A549 (cell line): ENCODE measurements around the gene CCL2. TPM values are rescaled to one million over a fixed set of nuclear protein-coding genes. Genes with fewer than 3 reads are reported as not detected.

ENCODE experiments used
- ATAC-seq, 2 experiments: fragments of 200-7000 bp in 1 of 2; fragments of >200 bp in 1 of 2; cut with Nextera tagmentation in 1 of 2; cut with Tn5 transposase in 1 of 2; 3 replicates each; pipeline versions ENCODE4 v1.8.0 to v1.9.1; 2018 to 2020; ENCODE audit warnings: mild to moderate bottlenecking in 1 of 2, moderate library complexity in 1 of 2
- CTCF ChIA-PET: fragments of 300-600 bp; sonication (Branson Sonifier 250); formaldehyde crosslinking; extraction: SDS; loops from one replicate; lab custom pipeline; 2021; ENCODE audit warnings: antibody characterized with exemption, inconsistent platforms; lab: Yijun Ruan, JAX
- POLR2A ChIA-PET: fragments of 350-600 bp; formaldehyde crosslinking; extraction: SDS; loops from one replicate; lab custom pipeline; 2021; ENCODE audit warnings: antibody characterized with exemption, inconsistent platforms; lab: Yijun Ruan, JAX
- DNase-seq, 2 experiments: peaks; one replicate each; pipeline versions ENCODE4 v3.0.0 to v3.0.0-alpha.2; 2011 to 2016; ENCODE audit warnings: low read depth in 1 of 2, low spot score in 1 of 2
- FAIRE-seq: peaks from 2 replicates; lab custom pipeline; 2011; peaks lifted over from hg19 to GRCh38; lab: Jason Lieb, UNC
- H3K27ac ChIP-seq, 2 experiments: fragments of >200 bp; sonication (Bioruptor Twin); formaldehyde crosslinking; 3 replicates each; pipeline ENCODE4 v1.5.1; 2016 to 2017
- H3K4me1 ChIP-seq: fragments of >200 bp; sonication (Bioruptor Twin); formaldehyde crosslinking; 3 replicates; pipeline ENCODE4 v1.6.1; 2016
- H3K4me2 ChIP-seq: fragments of >200 bp; sonication (Bioruptor Twin); formaldehyde crosslinking; 3 replicates; pipeline ENCODE4 v1.6.1; 2016
- H3K4me3 ChIP-seq: fragments of >200 bp; sonication (Bioruptor Twin); formaldehyde crosslinking; 3 replicates; pipeline ENCODE4 v1.5.1; 2016
- H3K9me3 ChIP-seq: fragments of >200 bp; sonication (Bioruptor Twin); formaldehyde crosslinking; 3 replicates; pipeline ENCODE4 v1.6.1; 2016
- CBX8 ChIP-seq: fragments of 200-600 bp; sonication (generic); IDR thresholded peaks from 2 replicates; pipeline ENCODE4 v1.6.1; 2016
- CHD2 ChIP-seq: fragments of 150-350 bp; IDR thresholded peaks from 2 replicates; pipeline ENCODE4 v1.6.1; 2014; ENCODE audit warnings: low read length; ENCODE audit not compliant: partially characterized antibody
- EHF ChIP-seq: fragments of 250-450 bp; sonication (Bioruptor Pico); IDR thresholded peaks from 2 replicates; pipeline ENCODE4 v1.5.0; 2020; ENCODE audit warnings: mild to moderate bottlenecking
- EHMT2 ChIP-seq: fragments of 200-600 bp; sonication (generic); IDR thresholded peaks from 2 replicates; pipeline ENCODE4 v1.6.1; 2016; ENCODE audit warnings: antibody characterized with exemption, low read depth, mild to moderate bottlenecking, moderate library complexity
- FOXS1 ChIP-seq: fragments of 250-450 bp; sonication (Bioruptor Pico); IDR thresholded peaks from 2 replicates; pipeline ENCODE4 v1.5.0; 2020; ENCODE audit warnings: mild to moderate bottlenecking, moderate library complexity
- GATA3 ChIP-seq: IDR thresholded peaks from 2 replicates; pipeline ENCODE4 v1.6.1; 2012; ENCODE audit warnings: borderline replicate concordance
- HEYL ChIP-seq: fragments of 250-450 bp; sonication (Bioruptor Pico); IDR thresholded peaks from 2 replicates; pipeline ENCODE4 v1.8.0; 2021; ENCODE audit warnings: mild to moderate bottlenecking, moderate library complexity
- HOXA7 ChIP-seq: fragments of 250-450 bp; sonication (Bioruptor Pico); IDR thresholded peaks from 2 replicates; pipeline ENCODE4 v1.5.0; 2020; ENCODE audit warnings: mild to moderate bottlenecking, moderate library complexity
- JUN ChIP-seq, 2 experiments: fragments of >200 bp; sonication (Bioruptor Twin); formaldehyde crosslinking; IDR thresholded peaks; 2 replicates in 1 of 2; 3 replicates in 1 of 2; pipeline ENCODE4 v1.6.1; 2016 to 2017
- JUNB ChIP-seq: fragments of >200 bp; sonication (Bioruptor Twin); formaldehyde crosslinking; IDR thresholded peaks from 2 replicates; pipeline ENCODE4 v1.6.1; 2016
- KDM1A ChIP-seq: fragments of 200-600 bp; sonication (generic); IDR thresholded peaks from 2 replicates; pipeline ENCODE4 v1.6.1; 2016; ENCODE audit warnings: low read depth, mild to moderate bottlenecking
- KDM5A ChIP-seq: fragments of 200-600 bp; sonication (generic); IDR thresholded peaks from 2 replicates; pipeline ENCODE4 v1.6.1; 2016; ENCODE audit warnings: antibody characterized with exemption, mild to moderate bottlenecking
- MAFK ChIP-seq: fragments of 450-650 bp; IDR thresholded peaks from 2 replicates; pipeline ENCODE4 v1.6.1; 2014; ENCODE audit not compliant: partially characterized antibody
- MAZ ChIP-seq: fragments of 150-350 bp; IDR thresholded peaks from 2 replicates; pipeline ENCODE4 v1.6.1; 2014; ENCODE audit warnings: antibody characterized with exemption, low read depth, low read length, borderline replicate concordance
- MYC ChIP-seq: IDR thresholded peaks from 2 replicates; pipeline ENCODE4 v1.6.1; 2012; ENCODE audit warnings: mild to moderate bottlenecking, inconsistent platforms, low read length, improper control_type of control experiment, borderline replicate concordance
- NFE2L2 ChIP-seq: fragments of 150-350 bp; conservative IDR thresholded peaks from 2 replicates; pipeline ENCODE4 v1.6.1; 2014; ENCODE audit warnings: low read length
- NPAS2 ChIP-seq: fragments of 250-450 bp; sonication (Bioruptor Pico); IDR thresholded peaks from 2 replicates; pipeline ENCODE4 v1.8.0; 2022; ENCODE audit warnings: mild to moderate bottlenecking, moderate library complexity, borderline replicate concordance
- NR3C1 ChIP-seq: fragments of >200 bp; sonication (Bioruptor Twin); formaldehyde crosslinking; IDR thresholded peaks from 3 replicates; pipeline ENCODE4 v1.6.1; 2017
- PHF8 ChIP-seq: fragments of 200-600 bp; sonication (generic); IDR thresholded peaks from 2 replicates; pipeline ENCODE4 v1.6.1; 2016; ENCODE audit warnings: low read depth, mild to moderate bottlenecking, antibody characterized with exemption, moderate library complexity, borderline replicate concordance
- POLR2A ChIP-seq: IDR thresholded peaks from 2 replicates; pipeline ENCODE4 v1.6.1; 2012; ENCODE audit warnings: mild to moderate bottlenecking, low read length
- RARB ChIP-seq: fragments of 250-450 bp; sonication (Bioruptor Pico); IDR thresholded peaks from 2 replicates; pipeline ENCODE4 v1.8.0; 2021; ENCODE audit warnings: mild to moderate bottlenecking, moderate library complexity
- RCOR1 ChIP-seq: fragments of 150-350 bp; IDR thresholded peaks from 2 replicates; pipeline ENCODE4 v1.6.1; 2014; ENCODE audit warnings: antibody characterized with exemption, low read length, low read depth
- RNF2 ChIP-seq: fragments of 200-600 bp; sonication (generic); IDR thresholded peaks from 2 replicates; pipeline ENCODE4 v1.6.1; 2016; ENCODE audit warnings: low read depth, mild to moderate bottlenecking, antibody characterized with exemption, moderate library complexity, borderline replicate concordance
- SMC3 ChIP-seq: fragments of >200 bp; sonication (Bioruptor Twin); formaldehyde crosslinking; IDR thresholded peaks from 3 replicates; pipeline ENCODE4 v1.6.1; 2018; ENCODE audit warnings: inconsistent platforms
- TP53 ChIP-seq: fragments of 250-450 bp; sonication (Bioruptor Pico); IDR thresholded peaks from 2 replicates; pipeline ENCODE4 v1.5.0; 2021; ENCODE audit warnings: mild to moderate bottlenecking, moderate library complexity
- ZFP36 ChIP-seq: fragments of 450-650 bp; IDR thresholded peaks from 2 replicates; pipeline ENCODE4 v1.6.1; 2014; ENCODE audit warnings: borderline replicate concordance; ENCODE audit not compliant: partially characterized antibody
- ZSCAN20 ChIP-seq: fragments of 250-450 bp; sonication (Bioruptor Pico); IDR thresholded peaks from 2 replicates; pipeline ENCODE4 v1.8.0; 2022; ENCODE audit warnings: mild to moderate bottlenecking, moderate library complexity
- WGBS: methylation state at CpG from one replicate; pipeline ENCODE4 v1.1.6; 2017; ENCODE audit errors: missing lambda C conversion rate; 5-methylcytosine and 5-hydroxymethylcytosine counted together
- polyA plus RNA-seq, 4 experiments: library from polyadenylated mRNA; depleted of rRNA in 3 of 4; stranded (reverse); fragments of >200 nt; fragmentation: RNase III in 1 of 4; extraction: RNeasy Plus Mini Kit Qiagen cat#74134 plus additional on column Dnase treatment in 1 of 4; gene quantifications; 2 replicates in 3 of 4; 3 replicates in 1 of 4; pipeline ENCODE4 v1.2.3, GENCODE V29; 2011 to 2017
- TF ChIP-seq, protein P1 (sequence below): fragments of 150-350 bp; IDR thresholded peaks from 2 replicates; pipeline ENCODE4 v1.6.1; 2014; ENCODE audit warnings: low read depth, mild to moderate bottlenecking, low read length
- TF ChIP-seq, protein P2 (sequence below): fragments of 250-450 bp; sonication (Bioruptor Pico); IDR thresholded peaks from 2 replicates; pipeline ENCODE4 v1.5.0; 2021; ENCODE audit warnings: mild to moderate bottlenecking, moderate library complexity, borderline replicate concordance
- TF ChIP-seq, protein P3 (sequence below): IDR thresholded peaks from 2 replicates; pipeline ENCODE4 v1.6.1; 2012

The CCL2 gene
- polyA plus RNA-seq, 2 of the 4 experiments (the other 2 are of a cell fraction) = 17.6 to 144 TPM

DNA sequence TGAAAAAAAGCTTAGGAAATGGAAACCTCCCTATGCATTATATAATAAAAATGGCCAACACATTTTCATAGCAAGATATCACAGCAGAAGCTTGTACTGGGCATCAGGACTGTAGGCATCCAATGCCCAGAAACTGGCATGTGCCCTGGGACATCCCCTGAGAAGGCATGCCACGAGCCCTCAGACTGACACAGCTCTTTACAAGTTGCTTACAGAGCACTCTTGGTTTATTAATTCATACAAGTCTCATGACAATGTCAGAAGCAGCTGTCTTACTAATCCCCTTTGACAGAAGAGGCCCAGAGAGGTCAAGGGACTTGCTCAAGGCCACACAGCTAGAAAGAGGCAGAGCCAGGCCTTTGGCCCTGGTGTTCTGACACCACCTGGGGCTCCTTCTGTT, 5.6 kb upstream of the CCL2 start:
- Histone ChIP-seq H3K9me3 (no peaks in the 10 kb centered on the region), H3K4me3 (no peak overlapping the region), H3K4me1 (peaks cover 66% of the 10 kb centered on the region), H3K27ac (peak overlapping the region; percentile 55 to 87), H3K4me2 (peak overlapping the region; percentile 59)
- ATAC-seq (no peak), DNase-seq (no peak), FAIRE-seq (no peak)
- ChIA-PET CTCF (interaction anchor here (1.0 to 9.4 kb wide), 6 partner anchors 14 to 112 kb away, joined by 3 to 57 read pairs (median 6); partner anchors contain the start of gene CCL1), POLR2A (no interaction called here)
- WGBS = 57% methylated on average over 1 of the region's 1 CpG
- no peak for TF ChIP-seq HEYL (CRISPR knock-in tag)
- TF ChIP-seq NPAS2 (CRISPR knock-in tag) = no peak
- TF ChIP-seq ZFP36 = peak; percentile 35

DNA sequence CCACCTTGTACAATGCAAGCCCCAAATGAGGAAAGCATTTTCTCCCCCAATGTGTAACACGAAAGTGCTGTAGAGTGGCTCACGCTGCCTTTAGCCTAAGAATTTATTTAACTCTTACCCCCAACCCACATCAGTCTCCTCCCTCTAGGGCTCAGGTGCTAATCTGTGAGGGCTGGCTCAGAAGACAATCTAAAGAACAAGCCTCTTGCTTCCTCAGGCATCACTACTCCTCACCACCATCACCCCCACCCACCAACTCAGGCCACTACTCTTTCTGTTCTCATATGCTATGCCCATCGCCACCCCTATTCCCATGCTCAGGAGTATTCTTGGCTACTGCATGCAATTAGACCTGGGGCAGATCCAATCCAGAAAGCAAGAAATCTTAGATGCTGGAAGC, 3.9 kb upstream of the CCL2 start:
- FAIRE-seq = no peak
- TF ChIP-seq NPAS2 (CRISPR knock-in tag) = no peak
- TF ChIP-seq ZFP36 = no peak
- TF ChIP-seq ZSCAN20 = no peak
- TF ChIP-seq, protein P1, sequence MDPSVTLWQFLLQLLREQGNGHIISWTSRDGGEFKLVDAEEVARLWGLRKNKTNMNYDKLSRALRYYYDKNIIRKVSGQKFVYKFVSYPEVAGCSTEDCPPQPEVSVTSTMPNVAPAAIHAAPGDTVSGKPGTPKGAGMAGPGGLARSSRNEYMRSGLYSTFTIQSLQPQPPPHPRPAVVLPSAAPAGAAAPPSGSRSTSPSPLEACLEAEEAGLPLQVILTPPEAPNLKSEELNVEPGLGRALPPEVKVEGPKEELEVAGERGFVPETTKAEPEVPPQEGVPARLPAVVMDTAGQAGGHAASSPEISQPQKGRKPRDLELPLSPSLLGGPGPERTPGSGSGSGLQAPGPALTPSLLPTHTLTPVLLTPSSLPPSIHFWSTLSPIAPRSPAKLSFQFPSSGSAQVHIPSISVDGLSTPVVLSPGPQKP = no peak
- TF ChIP-seq, protein P2, sequence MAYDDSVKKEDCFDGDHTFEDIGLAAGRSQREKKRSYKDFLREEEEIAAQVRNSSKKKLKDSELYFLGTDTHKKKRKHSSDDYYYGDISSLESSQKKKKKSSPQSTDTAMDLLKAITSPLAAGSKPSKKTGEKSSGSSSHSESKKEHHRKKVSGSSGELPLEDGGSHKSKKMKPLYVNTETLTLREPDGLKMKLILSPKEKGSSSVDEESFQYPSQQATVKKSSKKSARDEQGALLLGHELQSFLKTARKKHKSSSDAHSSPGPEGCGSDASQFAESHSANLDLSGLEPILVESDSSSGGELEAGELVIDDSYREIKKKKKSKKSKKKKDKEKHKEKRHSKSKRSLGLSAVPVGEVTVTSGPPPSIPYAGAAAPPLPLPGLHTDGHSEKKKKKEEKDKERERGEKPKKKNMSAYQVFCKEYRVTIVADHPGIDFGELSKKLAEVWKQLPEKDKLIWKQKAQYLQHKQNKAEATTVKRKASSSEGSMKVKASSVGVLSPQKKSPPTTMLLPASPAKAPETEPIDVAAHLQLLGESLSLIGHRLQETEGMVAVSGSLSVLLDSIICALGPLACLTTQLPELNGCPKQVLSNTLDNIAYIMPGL (CRISPR knock-in tag) = no peak
- no peak for TF ChIP-seq MAFK
- no peak for TF ChIP-seq HOXA7 (CRISPR knock-in tag)
- no peak for TF ChIP-seq GATA3
- no peak for TF ChIP-seq SMC3
- TF ChIP-seq FOXS1 = no peak
- TF ChIP-seq TP53 (CRISPR knock-in tag) = no peak
- TF ChIP-seq POLR2A = no peak
- no peak for TF ChIP-seq EHF (CRISPR knock-in tag)
- TF ChIP-seq, protein P3, sequence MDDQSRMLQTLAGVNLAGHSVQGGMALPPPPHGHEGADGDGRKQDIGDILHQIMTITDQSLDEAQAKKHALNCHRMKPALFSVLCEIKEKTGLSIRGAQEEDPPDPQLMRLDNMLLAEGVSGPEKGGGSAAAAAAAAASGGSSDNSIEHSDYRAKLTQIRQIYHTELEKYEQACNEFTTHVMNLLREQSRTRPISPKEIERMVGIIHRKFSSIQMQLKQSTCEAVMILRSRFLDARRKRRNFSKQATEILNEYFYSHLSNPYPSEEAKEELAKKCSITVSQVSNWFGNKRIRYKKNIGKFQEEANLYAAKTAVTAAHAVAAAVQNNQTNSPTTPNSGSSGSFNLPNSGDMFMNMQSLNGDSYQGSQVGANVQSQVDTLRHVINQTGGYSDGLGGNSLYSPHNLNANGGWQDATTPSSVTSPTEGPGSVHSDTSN = no peak
- TF ChIP-seq CBX8 = no peak
- TF ChIP-seq MAZ = no peak
- no peak for TF ChIP-seq NR3C1
- no peak for TF ChIP-seq NFE2L2
- no peak for TF ChIP-seq RARB (CRISPR knock-in tag)
- TF ChIP-seq JUNB = no peak
- peak overlapping the region; percentile 84 for H3K4me2 ChIP-seq
- H3K4me3 ChIP-seq = no peak overlapping the region
- peak overlapping the region; percentile 71 to 87 for H3K27ac ChIP-seq
- no peak for DNase-seq
- 91% methylated on average over 3 of the region's 3 CpGs for WGBS
- no peaks in the 10 kb centered on the region for H3K9me3 ChIP-seq
- CTCF ChIA-PET = interaction anchor here (2.1 to 9.4 kb wide), 2 partner anchors 50 to 110 kb away, joined by 9 to 57 read pairs; partner anchors contain the start of gene CCL1
- no peak for ATAC-seq
- POLR2A ChIA-PET = no interaction called here
- H3K4me1 ChIP-seq = peaks cover 80% of the 10 kb centered on the region

DNA sequence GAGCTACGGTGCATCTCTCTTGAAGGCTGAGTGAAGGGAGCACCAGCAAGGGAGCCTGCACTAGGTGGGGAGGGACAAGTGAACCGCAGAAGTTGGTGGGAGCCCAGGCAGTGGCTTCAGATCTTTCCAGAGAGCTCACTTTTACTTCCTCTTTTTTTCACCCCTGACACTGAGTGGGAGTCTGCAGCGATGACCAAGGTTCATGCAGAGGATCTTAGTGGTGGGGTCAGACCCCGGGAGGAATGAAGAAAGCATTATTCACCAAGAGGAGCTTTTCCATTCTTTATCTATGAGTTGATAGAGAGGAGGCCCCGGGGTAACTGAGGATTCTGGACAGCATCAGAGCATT, 3.0 kb upstream of the CCL2 start:
- peaks cover 80% of the 10 kb centered on the region for H3K4me1 ChIP-seq
- WGBS = 13% methylated on average over 5 of the region's 5 CpGs
- peak in 1 of 2 experiments; percentile 41 for DNase-seq
- TF ChIP-seq RNF2 = no peak
- TF ChIP-seq CHD2 = no peak
- no peak for TF ChIP-seq MYC
- TF ChIP-seq KDM5A = no peak
- TF ChIP-seq KDM1A = no peak
- TF ChIP-seq NPAS2 (CRISPR knock-in tag) = no peak
- TF ChIP-seq EHMT2 = no peak
- TF ChIP-seq JUN (IDR thresholded peaks at IDR 0.05) = no peak
- no peak for TF ChIP-seq CBX8
- no peak for TF ChIP-seq EHF (CRISPR knock-in tag)
- TF ChIP-seq RCOR1 = no peak
- TF ChIP-seq PHF8 = no peak
- no peak for TF ChIP-seq NFE2L2
- peak; percentile 10 to 57 for ATAC-seq
- no peak overlapping the region for H3K4me3 ChIP-seq
- CTCF ChIA-PET = interaction anchor here (0.9 to 9.4 kb wide), 4 partner anchors 49 to 109 kb away, joined by 3 to 57 read pairs (median 6); partner anchors contain the start of gene CCL1
- POLR2A ChIA-PET = no interaction called here
- FAIRE-seq = no peak
- H3K4me2 ChIP-seq = peak overlapping the region; percentile 84
- peak overlapping the region; percentile 71 to 87 for H3K27ac ChIP-seq
- no peaks in the 10 kb centered on the region for H3K9me3 ChIP-seq
